Tibial nerve (tissue), 3 donors: ENCODE measurements around the gene PRKAG2.

ENCODE experiments used
- CTCF ChIP-seq, 5 experiments: fragments of 200-600 bp in 3 of 5; fragments of 450-650 bp in 2 of 5; sonication (generic) in 3 of 5; IDR thresholded peaks; one replicate each; pipeline ENCODE4 v1.5.1; 2016 to 2019; ENCODE audit warnings: antibody characterized with exemption in 5 of 5, mild to moderate bottlenecking in 3 of 5, moderate library complexity in 2 of 5
- POLR2A ChIP-seq, 2 donors: fragments of 450-650 bp; IDR thresholded peaks; one replicate each; pipeline ENCODE4 v1.6.1; 2017; ENCODE audit warnings: antibody characterized with exemption in 2 of 2, mild to moderate bottlenecking in 2 of 2, moderate library complexity in 2 of 2

GRCh38 chr7:151764056-151764920 is 112.6 kb downstream of the PRKAG2 start:
- TF ChIP-seq CTCF (IDR thresholded peaks at IDR 0.05): no peak
- no peak for TF ChIP-seq POLR2A (IDR thresholded peaks at IDR 0.05)
